ENCODE results near the gene VASH1.

DNA sequence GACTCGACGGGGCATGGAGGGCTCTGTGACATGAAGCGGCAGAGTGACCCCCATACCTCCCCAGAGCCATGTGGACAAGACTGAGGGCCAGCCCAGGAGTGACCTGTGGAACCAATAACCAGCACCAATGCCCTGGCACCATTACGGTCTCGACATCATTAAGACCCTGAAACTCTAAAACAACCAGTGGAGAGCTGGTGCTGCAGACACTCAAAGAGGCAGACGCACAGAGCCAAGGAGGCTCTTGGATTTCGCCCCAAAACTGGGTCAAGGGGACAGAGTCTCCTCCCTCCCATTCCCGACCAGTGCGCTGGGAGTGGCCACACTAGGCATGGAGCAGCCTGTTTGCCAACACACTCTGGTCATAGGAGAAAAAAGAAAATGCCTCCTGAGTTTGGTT is 41.6 kb upstream of the VASH1 start:
- TF ChIP-seq, protein P1, sequence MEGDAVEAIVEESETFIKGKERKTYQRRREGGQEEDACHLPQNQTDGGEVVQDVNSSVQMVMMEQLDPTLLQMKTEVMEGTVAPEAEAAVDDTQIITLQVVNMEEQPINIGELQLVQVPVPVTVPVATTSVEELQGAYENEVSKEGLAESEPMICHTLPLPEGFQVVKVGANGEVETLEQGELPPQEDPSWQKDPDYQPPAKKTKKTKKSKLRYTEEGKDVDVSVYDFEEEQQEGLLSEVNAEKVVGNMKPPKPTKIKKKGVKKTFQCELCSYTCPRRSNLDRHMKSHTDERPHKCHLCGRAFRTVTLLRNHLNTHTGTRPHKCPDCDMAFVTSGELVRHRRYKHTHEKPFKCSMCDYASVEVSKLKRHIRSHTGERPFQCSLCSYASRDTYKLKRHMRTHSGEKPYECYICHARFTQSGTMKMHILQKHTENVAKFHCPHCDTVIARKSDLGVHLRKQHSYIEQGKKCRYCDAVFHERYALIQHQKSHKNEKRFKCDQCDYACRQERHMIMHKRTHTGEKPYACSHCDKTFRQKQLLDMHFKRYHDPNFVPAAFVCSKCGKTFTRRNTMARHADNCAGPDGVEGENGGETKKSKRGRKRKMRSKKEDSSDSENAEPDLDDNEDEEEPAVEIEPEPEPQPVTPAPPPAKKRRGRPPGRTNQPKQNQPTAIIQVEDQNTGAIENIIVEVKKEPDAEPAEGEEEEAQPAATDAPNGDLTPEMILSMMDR (IDR thresholded peaks at IDR 0.05), result no peak
- no peak for TF ChIP-seq POLR2A (IDR thresholded peaks at IDR 0.05)
- TF ChIP-seq EP300 (IDR thresholded peaks at IDR 0.05), result no peak

All from sigmoid colon (tissue), 4 donors.